ENCODE data around the gene B3GNT3. TPM values are rescaled to one million over a fixed set of nuclear protein-coding genes. Genes with fewer than 3 reads are reported as not detected.

Gene B3GNT3
- total and polyA plus RNA-seq, 2 of the 13 experiments (the other 11 are each of a cell fraction or from before 2014, with no cell fraction given), result 0.86 to 4.0 TPM

GRCh38 chr19:17860331-17860992 is 65.5 kb downstream of the B3GNT3 start (continued):
- TF ChIP-seq DZIP1 (CRISPR knock-in tag; IDR thresholded peaks at IDR 0.05) (no peak), YY1 (IDR thresholded peaks at IDR 0.05; ENCODE audit: insufficient read depth, insufficient replicate concordance, low read depth, low read length) (no peak), U2AF1 (optimal IDR thresholded peaks at IDR 0.05; ENCODE audit: low read depth, low read length) (peak; percentile 77), GRHL1 (CRISPR knock-in tag; conservative IDR thresholded peaks at IDR 0.05) (no peak), ATF5 (CRISPR knock-in tag; IDR thresholded peaks at IDR 0.05; ENCODE audit: low read depth) (0 out of 2 replicates have a peak, but pooled peaks have one; percentile 36), CTCF (CRISPR knock-in tag; IDR thresholded peaks at IDR 0.05) (no peak), BATF2 (CRISPR knock-in tag; IDR thresholded peaks at IDR 0.05) (0 out of 2 replicates have a peak, but pooled peaks have one; percentile 29), CENPBD1 (CRISPR knock-in tag; IDR thresholded peaks at IDR 0.05; ENCODE audit: borderline replicate concordance, low read depth) (0 out of 2 replicates have a peak, but pooled peaks have one; percentile 66), FOXO4 (CRISPR knock-in tag; conservative IDR thresholded peaks at IDR 0.05) (0 out of 2 replicates have a peak, but pooled peaks have one; percentile 74), MAZ (IDR thresholded peaks at IDR 0.05; ENCODE audit: borderline replicate concordance, low read depth, low read length) (no peak), MAZ (CRISPR knock-in tag; IDR thresholded peaks at IDR 0.05; ENCODE audit: low read depth) (0 out of 2 replicates have a peak, but pooled peaks have one; percentile 12), POLR2A (IDR thresholded peaks at IDR 0.05; ENCODE audit: insufficient read depth in 1 of 2, low read depth in 2 of 2, low read length in 2 of 2) (peak in 1 of 2 experiments; percentile 26; a peak in 1 of 4 replicates), CERS6 (CRISPR knock-in tag; IDR thresholded peaks at IDR 0.05) (no peak), DNMT1 (CRISPR knock-in tag; IDR thresholded peaks at IDR 0.05) (no peak), ZNF317 (CRISPR knock-in tag; IDR thresholded peaks at IDR 0.05) (peak; percentile 3; the same call in 1 of the 2 replicates), PAF1 (CRISPR knock-in tag; IDR thresholded peaks at IDR 0.05) (no peak), SALL2 (CRISPR knock-in tag; IDR thresholded peaks at IDR 0.05) (peak; percentile 32; the same call in 1 of the 2 replicates)

All from HepG2 (cell line).